Gastrocnemius medialis (tissue), 4 donors: ENCODE data around the gene HIPK2.

ENCODE experiments used
- POLR2A ChIP-seq, 2 donors: fragments of 450-650 bp; IDR thresholded peaks; one replicate each; pipeline ENCODE4 v1.6.1; 2017; ENCODE audit warnings: antibody characterized with exemption in 2 of 2, mild to moderate bottlenecking in 2 of 2, moderate library complexity in 2 of 2
- TF ChIP-seq, protein P1 (sequence below), 5 experiments: fragments of 450-650 bp in 3 of 5; fragments of 200-600 bp in 2 of 5; sonication (generic) in 2 of 5; IDR thresholded peaks in 4 of 5; conservative IDR thresholded peaks in 1 of 5; 1 replicate in 4 of 5; 2 replicates in 1 of 5; pipeline ENCODE4 v1.5.1; 2016 to 2019; ENCODE audit warnings: antibody characterized with exemption in 5 of 5, mild to moderate bottlenecking in 3 of 5, moderate library complexity in 3 of 5

DNA sequence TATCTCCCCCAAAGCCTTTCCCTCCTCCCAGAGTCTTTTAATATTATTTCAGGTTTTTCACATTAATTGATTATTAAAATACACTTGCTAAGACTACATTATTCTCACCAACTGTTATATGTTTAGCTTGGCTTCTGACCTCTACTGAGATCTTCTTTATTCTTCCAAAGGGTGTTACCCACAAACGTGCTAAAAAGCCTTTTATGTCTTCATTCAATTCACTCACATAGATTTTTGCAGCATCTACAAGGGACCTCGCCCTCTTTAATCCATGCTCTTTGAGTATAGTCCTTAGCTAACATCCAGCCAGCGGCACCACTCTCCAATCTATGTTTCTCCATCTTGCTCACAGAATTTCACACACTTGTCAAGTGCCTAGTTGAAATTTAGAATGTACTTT lies 115.9 kb downstream of the HIPK2 start:
- TF ChIP-seq, protein P1, sequence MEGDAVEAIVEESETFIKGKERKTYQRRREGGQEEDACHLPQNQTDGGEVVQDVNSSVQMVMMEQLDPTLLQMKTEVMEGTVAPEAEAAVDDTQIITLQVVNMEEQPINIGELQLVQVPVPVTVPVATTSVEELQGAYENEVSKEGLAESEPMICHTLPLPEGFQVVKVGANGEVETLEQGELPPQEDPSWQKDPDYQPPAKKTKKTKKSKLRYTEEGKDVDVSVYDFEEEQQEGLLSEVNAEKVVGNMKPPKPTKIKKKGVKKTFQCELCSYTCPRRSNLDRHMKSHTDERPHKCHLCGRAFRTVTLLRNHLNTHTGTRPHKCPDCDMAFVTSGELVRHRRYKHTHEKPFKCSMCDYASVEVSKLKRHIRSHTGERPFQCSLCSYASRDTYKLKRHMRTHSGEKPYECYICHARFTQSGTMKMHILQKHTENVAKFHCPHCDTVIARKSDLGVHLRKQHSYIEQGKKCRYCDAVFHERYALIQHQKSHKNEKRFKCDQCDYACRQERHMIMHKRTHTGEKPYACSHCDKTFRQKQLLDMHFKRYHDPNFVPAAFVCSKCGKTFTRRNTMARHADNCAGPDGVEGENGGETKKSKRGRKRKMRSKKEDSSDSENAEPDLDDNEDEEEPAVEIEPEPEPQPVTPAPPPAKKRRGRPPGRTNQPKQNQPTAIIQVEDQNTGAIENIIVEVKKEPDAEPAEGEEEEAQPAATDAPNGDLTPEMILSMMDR (IDR thresholded peaks at IDR 0.05 in 4 of 5, conservative IDR thresholded peaks at IDR 0.05 in 1 of 5): no peak
- TF ChIP-seq POLR2A (IDR thresholded peaks at IDR 0.05): no peak
